ENCODE results near the gene UNC13A.

Gene UNC13A

GRCh38 chr19:17659996-17660395 is 28.2 kb downstream of the UNC13A start:
- no peak for DNase-seq

GRCh38 chr19:17658666-17659065 is 29.5 kb downstream of the UNC13A start:
- no peak for DNase-seq

GRCh38 chr19:17658240-17658639 is 29.9 kb downstream of the UNC13A start:
- DNase-seq = no peak

- DNase-seq = no peak
Measured at GRCh38 chr19:17656970-17657369, 31.2 kb downstream of the UNC13A start.

- DNase-seq = no peak
Measured at GRCh38 chr19:17655751-17656472, 32.2 kb downstream of the UNC13A start.

- no peak for DNase-seq
Measured at GRCh38 chr19:17654993-17655392, 33.2 kb downstream of the UNC13A start.

GRCh38 chr19:17652627-17653026 is 35.5 kb downstream of the UNC13A start:
- DNase-seq = no peak

GRCh38 chr19:17648786-17649185 is 39.4 kb downstream of the UNC13A start:
- DNase-seq = no peak

GRCh38 chr19:17648097-17648660 is 40.0 kb downstream of the UNC13A start:
- DNase-seq = no peak

GRCh38 chr19:17647071-17648020 is 40.8 kb downstream of the UNC13A start:
- no peak for DNase-seq

- no peak for DNase-seq
Measured at GRCh38 chr19:17646441-17646840, 41.7 kb downstream of the UNC13A start.

- no peak for DNase-seq
Measured at GRCh38 chr19:17645339-17645963, 42.7 kb downstream of the UNC13A start.

- DNase-seq = no peak
Measured at GRCh38 chr19:17642656-17643055, 45.5 kb downstream of the UNC13A start.

- no peak for DNase-seq
Measured at GRCh38 chr19:17641846-17642245, 46.3 kb downstream of the UNC13A start.

- DNase-seq = no peak
Measured at GRCh38 chr19:17641181-17641580, 47.0 kb downstream of the UNC13A start.

GRCh38 chr19:17633700-17634099 is 54.5 kb downstream of the UNC13A start:
- no peak for DNase-seq

GRCh38 chr19:17632577-17632976 is 55.6 kb downstream of the UNC13A start:
- no peak for DNase-seq

GRCh38 chr19:17629760-17630159 is 58.4 kb downstream of the UNC13A start:
- no peak for DNase-seq

- DNase-seq = no peak
Measured at GRCh38 chr19:17627921-17628320, 60.2 kb downstream of the UNC13A start.

- no peak for DNase-seq
Measured at GRCh38 chr19:17627161-17627560, 61.0 kb downstream of the UNC13A start.

- DNase-seq = no peak
Measured at GRCh38 chr19:17626456-17627015, 61.6 kb downstream of the UNC13A start.

- DNase-seq = no peak
Measured at GRCh38 chr19:17625980-17626379, 62.2 kb downstream of the UNC13A start.

- DNase-seq = no peak
Measured at GRCh38 chr19:17625043-17625442, 63.1 kb downstream of the UNC13A start.
